Measurements from ENCODE around the gene IL16. TPM values are rescaled to one million over a fixed set of nuclear protein-coding genes. Genes with fewer than 3 reads are reported as not detected.

Gene IL16
- total and polyA plus RNA-seq, 2 donors (not counting 1 experiment from before 2014, with no cell fraction given), result 181 to 287 TPM

- Histone ChIP-seq H2AFZ (ENCODE audit: insufficient read depth, low read depth, low read length, poor library complexity, severe bottlenecking) (no peak overlapping the region), H3K4me3 (ENCODE audit: control extremely low read depth in 1 of 5, extremely low read depth in 1 of 5, insufficient read depth in 1 of 5, low read depth in 2 of 5, low read length in 4 of 5) (no peak overlapping the region), H3K27me3 (replicated peaks in 1 of 4; ENCODE audit: control extremely low read depth in 1 of 4, control insufficient read depth in 3 of 4, insufficient read depth in 4 of 4, low read length in 3 of 4) (no peaks in the 10 kb centered on the region), H3K9me3 (ENCODE audit: control extremely low read depth in 1 of 3, control insufficient read depth in 2 of 3, insufficient read depth in 1 of 3, low read length in 2 of 3) (no peaks in the 10 kb centered on the region), H4K20me1 (ENCODE audit: control insufficient read depth, insufficient read depth, low read length, poor library complexity, severe bottlenecking) (no peaks in the 10 kb centered on the region), H3K27ac (ENCODE audit: low read length in 2 of 2) (no peak overlapping the region), H3K9ac (ENCODE audit: low read length) (no peak overlapping the region), H3K4me2 (replicated peaks; ENCODE audit: low read depth, low read length, poor library complexity, severe bottlenecking) (no peak overlapping the region), H3K36me3 (replicated peaks in 1 of 2; ENCODE audit: control extremely low read depth in 1 of 2, control insufficient read depth in 1 of 2, extremely low read depth in 1 of 2, insufficient read depth in 2 of 2, low read length in 1 of 2) (no peaks in the 10 kb centered on the region), H3K79me2 (ENCODE audit: control insufficient read depth, insufficient read depth, low read length) (no peaks in the 10 kb centered on the region), H3K4me1 (ENCODE audit: control insufficient read depth in 2 of 2, insufficient read depth in 2 of 2, low read length in 2 of 2) (no peaks in the 10 kb centered on the region)
- POLR2A ChIA-PET, result interaction anchor here (0.6 kb wide), 1 partner anchor 1400 kb away, joined by 3 read pairs; no protein-coding TSS in a partner anchor
- no peak for ATAC-seq (ENCODE audit: low read depth)
- H3K27ac Mint-ChIP-seq, result no peak overlapping the region
- CTCF ChIA-PET, result interaction anchor here (0.6 to 1.8 kb wide), 4 partner anchors 68 to 853 kb away, joined by 3 to 4 read pairs (median 4); no protein-coding TSS in a partner anchor
- no peak overlapping the region for H3K4me3 Mint-ChIP-seq
- H3K27me3 Mint-ChIP-seq, result peaks cover 6% of the 10 kb centered on the region
- no peak for TF ChIP-seq CTCF (IDR thresholded peaks at IDR 0.05)
- TF ChIP-seq EZH2 (IDR thresholded peaks at IDR 0.05; ENCODE audit: borderline replicate concordance, insufficient read depth, low read depth, low read length, poor library complexity, severe bottlenecking), result no peak
- no peaks in the 10 kb centered on the region for H3K4me1 Mint-ChIP-seq
- 100% methylated on average over 2 of the region's 4 CpGs for WGBS (ENCODE audit: insufficient coverage)
- DNase-seq, result no peak
- intact Hi-C loops (cut with micrococcal nuclease), result no loop called here
- H3K9me3 Mint-ChIP-seq (ENCODE audit: insufficient read depth), result no peaks in the 10 kb centered on the region
These were observed 146.7 kb downstream of the IL16 start for GRCh38 chr15:81343371-81343770.

- H3K9ac ChIP-seq (ENCODE audit: low read length), result no peak overlapping the region
- 100% methylated on average over 1 of the region's 2 CpGs for WGBS (ENCODE audit: insufficient coverage)
- no peak overlapping the region for H3K4me2 ChIP-seq (replicated peaks; ENCODE audit: low read depth, low read length, poor library complexity, severe bottlenecking)
- intact Hi-C loops (cut with micrococcal nuclease), result no loop called here
- no peaks in the 10 kb centered on the region for H3K4me1 Mint-ChIP-seq
- DNase-seq (no peak), ATAC-seq (ENCODE audit: low read depth) (no peak)
- no peak overlapping the region for H3K4me3 ChIP-seq (ENCODE audit: control extremely low read depth in 1 of 5, extremely low read depth in 1 of 5, insufficient read depth in 1 of 5, low read depth in 2 of 5, low read length in 4 of 5)
- TF ChIP-seq EZH2 (IDR thresholded peaks at IDR 0.05; ENCODE audit: borderline replicate concordance, insufficient read depth, low read depth, low read length, poor library complexity, severe bottlenecking), result no peak
- no peak for TF ChIP-seq CTCF (IDR thresholded peaks at IDR 0.05)
- no peaks in the 10 kb centered on the region for H3K9me3 Mint-ChIP-seq (ENCODE audit: insufficient read depth)
- no peaks in the 10 kb centered on the region for H3K4me1 ChIP-seq (ENCODE audit: control insufficient read depth in 2 of 2, insufficient read depth in 2 of 2, low read length in 2 of 2)
- ChIA-PET CTCF (no interaction called here), POLR2A (no interaction called here)
- no peak overlapping the region for H2AFZ ChIP-seq (ENCODE audit: insufficient read depth, low read depth, low read length, poor library complexity, severe bottlenecking)
- no peaks in the 10 kb centered on the region for H3K27me3 ChIP-seq (replicated peaks in 1 of 4; ENCODE audit: control extremely low read depth in 1 of 4, control insufficient read depth in 3 of 4, insufficient read depth in 4 of 4, low read length in 3 of 4)
- H3K79me2 ChIP-seq (ENCODE audit: control insufficient read depth, insufficient read depth, low read length), result no peaks in the 10 kb centered on the region
- H3K36me3 ChIP-seq (replicated peaks in 1 of 2; ENCODE audit: control extremely low read depth in 1 of 2, control insufficient read depth in 1 of 2, extremely low read depth in 1 of 2, insufficient read depth in 2 of 2, low read length in 1 of 2), result no peaks in the 10 kb centered on the region
- peaks cover 10% of the 10 kb centered on the region for H3K27me3 Mint-ChIP-seq
- H3K27ac Mint-ChIP-seq, result no peak overlapping the region
- H3K4me3 Mint-ChIP-seq, result no peak overlapping the region
- H4K20me1 ChIP-seq (ENCODE audit: control insufficient read depth, insufficient read depth, low read length, poor library complexity, severe bottlenecking), result no peaks in the 10 kb centered on the region
- H3K27ac ChIP-seq (ENCODE audit: low read length in 2 of 2), result no peak overlapping the region
- H3K9me3 ChIP-seq (ENCODE audit: control extremely low read depth in 1 of 3, control insufficient read depth in 2 of 3, insufficient read depth in 1 of 3, low read length in 2 of 3), result no peaks in the 10 kb centered on the region
These were observed 149.9 kb downstream of the IL16 start for GRCh38 chr15:81346611-81347010.
